GM12878 (cell line): ENCODE data around the gene COL18A1. TPM values are rescaled to one million over a fixed set of nuclear protein-coding genes. Genes with fewer than 3 reads are reported as not detected.

ENCODE experiments used
- ATAC-seq: fragments of 200-7000 bp; cut with Tn5 transposase; 3 replicates; pipeline ENCODE4 v1.9.1; 2020; ENCODE audit warnings: mild to moderate bottlenecking, moderate library complexity
- BruUV-seq: library from RNA; stranded (reverse); fragments of 400-500 nt; replicated peaks from 2 replicates; lab custom pipeline; 2021; lab: Mats Ljungman, UMichigan
- CTCF ChIA-PET: fragments of 300-600 bp; sonication (Branson Sonifier 250); formaldehyde crosslinking; extraction: SDS; loops from one replicate; lab custom pipeline; 2021; ENCODE audit warnings: inconsistent platforms; lab: Yijun Ruan, JAX
- POLR2A ChIA-PET: fragments of 350-600 bp; formaldehyde crosslinking; extraction: SDS; loops from one replicate; lab custom pipeline; 2021; ENCODE audit warnings: inconsistent platforms; lab: Charles Lee
- RAD21 ChIA-PET: fragments of 300-600 bp; sonication (Branson Sonifier 250); formaldehyde crosslinking; loops from one replicate; lab custom pipeline; 2023; ENCODE audit warnings: antibody characterized with exemption; ENCODE audit not compliant: unreplicated experiment; lab: Charles Lee
- SMC1A ChIA-PET: fragments of 300-600 bp; sonication (Branson Sonifier 250); formaldehyde crosslinking; loops from one replicate; lab custom pipeline; 2023; ENCODE audit not compliant: unreplicated experiment, uncharacterized antibody; lab: Charles Lee
- DNase-seq: peaks from one replicate; pipeline ENCODE4 v3.0.0-alpha.2; 2011; ENCODE audit warnings: low read depth, low spot score
- FAIRE-seq: peaks from 3 replicates; lab custom pipeline; 2011; peaks lifted over from hg19 to GRCh38; lab: Jason Lieb, UNC
- H2AFZ ChIP-seq: 2 replicates; pipeline ENCODE4 v1.6.0; 2011; ENCODE audit warnings: low read depth, low read length, control low read depth; ENCODE audit not compliant: control insufficient read depth
- H3K27ac ChIP-seq: 2 replicates; pipeline ENCODE4 v1.5.1; 2011; ENCODE audit warnings: control low read depth; ENCODE audit not compliant: control insufficient read depth, insufficient read depth
- H3K27me3 ChIP-seq, 2 experiments: replicated peaks in 1 of 2; 2 replicates each; pipeline versions ENCODE4 v1.6.0 to v1.6.1; 2011; ENCODE audit warnings: low read length in 1 of 2; ENCODE audit not compliant: control insufficient read depth in 2 of 2, insufficient read depth in 2 of 2
- H3K36me3 ChIP-seq, 2 experiments: 2 replicates each; pipeline ENCODE4 v1.5.1; 2011; ENCODE audit warnings: low read length in 1 of 2; ENCODE audit not compliant: control insufficient read depth in 2 of 2, insufficient read depth in 2 of 2
- H3K4me1 ChIP-seq: 2 replicates; pipeline ENCODE4 v1.6.1; 2011; ENCODE audit warnings: mild to moderate bottlenecking, low read length, moderate library complexity, mixed read lengths; ENCODE audit not compliant: control insufficient read depth, insufficient read depth
- H3K4me2 ChIP-seq: 2 replicates; pipeline ENCODE4 v1.6.0; 2011; ENCODE audit warnings: control low read depth; ENCODE audit not compliant: control insufficient read depth, insufficient read depth
- H3K4me3 ChIP-seq: fragments of 200-600 bp; sonication (generic); 2 replicates; pipeline ENCODE4 v1.5.1; 2016
- H3K79me2 ChIP-seq: 2 replicates; pipeline ENCODE4 v1.6.0; 2011; ENCODE audit warnings: low read length; ENCODE audit not compliant: control insufficient read depth, insufficient read depth
- H3K9ac ChIP-seq: 2 replicates; pipeline ENCODE4 v1.8.0; 2011; ENCODE audit warnings: low read length, control low read depth, mixed read lengths; ENCODE audit not compliant: control insufficient read depth, insufficient read depth
- H3K9me3 ChIP-seq: replicated peaks from 3 replicates; pipeline ENCODE4 v1.5.1; 2011; ENCODE audit warnings: mild to moderate bottlenecking, low read length; ENCODE audit not compliant: control insufficient read depth, insufficient read depth
- H4K20me1 ChIP-seq: 2 replicates; pipeline ENCODE4 v1.6.0; 2011; ENCODE audit not compliant: control insufficient read depth, insufficient read depth
- CHD2 ChIP-seq: IDR thresholded peaks from 2 replicates; pipeline ENCODE4 v1.6.1; 2011; ENCODE audit warnings: low read depth, low read length, improper control_type of control experiment, borderline replicate concordance
- FOXK2 ChIP-seq: fragments of 450-650 bp; IDR thresholded peaks from 2 replicates; pipeline ENCODE4 v1.6.1; 2017; ENCODE audit warnings: mild to moderate bottlenecking, moderate library complexity
- WRNIP1 ChIP-seq: IDR thresholded peaks from 2 replicates; pipeline ENCODE4 v1.6.1; 2011; ENCODE audit warnings: low read depth, low read length, improper control_type of control experiment, borderline replicate concordance
- WGBS: methylation state at CpG from one replicate; pipeline ENCODE4 v1.1.6; 2016; ENCODE audit warnings: low lambda C conversion rate; ENCODE audit not compliant: insufficient replicate concordance, insufficient coverage; ENCODE audit errors: missing lambda C conversion rate; 5-methylcytosine and 5-hydroxymethylcytosine counted together
- in situ Hi-C: fragments of 300-500 bp; cut with MboI; formaldehyde crosslinking; loops from 9 replicates; pipeline ENCODE4 v1.14.3; 2018; ENCODE audit warnings: mixed read lengths
- intact Hi-C: fragments of 100-400 bp; cut with micrococcal nuclease; formaldehyde crosslinking; loops from one replicate; pipeline ENCODE4 v1.14.2; 2022; ENCODE audit not compliant: unreplicated experiment
- polyA plus RNA-seq, 11 experiments: library from polyadenylated mRNA; depleted of rRNA in 4 of 11; unstranded in 6 of 11; stranded (reverse) in 5 of 11; fragments of >200 nt; fragmentation: Nextera tagmentation in 4 of 11; fragmentation: Illumina TruSeq in 1 of 11; extraction: Ambion mirVana in 4 of 11; extraction: Trizol in 1 of 11; gene quantifications; 1 replicate in 1 of 11; 2 replicates in 10 of 11; pipeline versions ENCODE4 v1.2.1 to v1.2.3, GENCODE V29; 2011 to 2016; ENCODE audit warnings: inconsistent platforms in 2 of 11, missing spikeins in 2 of 11, low read depth in 1 of 11
- total RNA-seq, 4 experiments: library from RNA; depleted of rRNA in 3 of 4; stranded (reverse); fragments of >200 nt in 3 of 4; fragmentation: Illumina TruSeq in 1 of 4; extraction: Trizol in 1 of 4; gene quantifications; 2 replicates each; pipeline versions ENCODE4 v1.2.1 to v1.2.3, GENCODE V29; 2013 to 2021
- TF ChIP-seq, protein P1 (sequence below): fragments of 450-650 bp; IDR thresholded peaks from 2 replicates; pipeline ENCODE4 v1.6.1; 2017; ENCODE audit warnings: mild to moderate bottlenecking, moderate library complexity
- TF ChIP-seq, protein P2 (sequence below): IDR thresholded peaks from 2 replicates; pipeline ENCODE4 v1.6.1; 2011; ENCODE audit warnings: mild to moderate bottlenecking, low read depth, low read length, moderate library complexity; ENCODE audit not compliant: insufficient replicate concordance

The COL18A1 gene
- total and polyA plus RNA-seq, 10 of the 15 experiments (the other 5 are each of a cell fraction or from before 2014, with no cell fraction given) = under 0.01 to 0.49 (median 0.09) TPM; not detected in 3

DNA sequence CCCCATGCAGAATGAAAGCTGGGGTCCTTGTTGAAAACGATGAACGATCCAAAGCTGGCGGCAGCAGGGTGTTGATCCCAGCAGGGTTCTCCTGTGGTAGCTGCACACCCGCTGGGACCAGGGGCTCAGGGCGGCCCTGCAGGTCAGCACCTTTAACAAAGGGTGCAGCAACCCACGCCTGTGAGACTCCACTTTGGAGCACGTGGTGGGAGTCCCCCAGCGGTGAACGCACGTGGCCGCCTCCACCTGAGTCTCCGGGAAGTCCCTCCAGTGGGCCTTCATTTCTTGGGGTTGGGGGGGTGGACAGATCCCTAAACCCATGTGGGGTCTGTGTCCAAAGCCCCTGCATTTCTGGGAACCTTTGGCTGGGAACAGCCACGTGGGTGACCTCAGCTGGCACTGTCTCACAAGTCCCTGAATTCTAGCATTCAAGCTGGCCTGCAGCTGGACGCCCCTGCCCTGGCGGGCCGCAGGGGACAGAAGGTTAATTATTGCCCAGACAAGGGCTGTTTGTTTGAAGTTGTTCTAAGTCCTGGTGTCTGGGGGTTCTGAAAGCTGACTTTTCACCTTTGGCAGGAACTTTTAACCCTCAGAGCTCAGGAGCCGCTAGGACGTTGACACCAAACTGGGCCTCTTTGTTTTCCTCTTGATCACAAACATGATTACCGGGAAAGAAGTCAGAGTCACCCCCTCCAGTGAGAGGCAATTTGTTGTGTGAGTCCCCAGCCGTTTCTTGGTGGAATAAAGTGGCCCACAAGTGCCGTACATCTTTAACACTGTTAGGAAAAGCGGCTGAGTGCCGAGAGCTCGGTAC is 64.5 kb downstream of the COL18A1 start (continued):
- TF ChIP-seq, protein P1, sequence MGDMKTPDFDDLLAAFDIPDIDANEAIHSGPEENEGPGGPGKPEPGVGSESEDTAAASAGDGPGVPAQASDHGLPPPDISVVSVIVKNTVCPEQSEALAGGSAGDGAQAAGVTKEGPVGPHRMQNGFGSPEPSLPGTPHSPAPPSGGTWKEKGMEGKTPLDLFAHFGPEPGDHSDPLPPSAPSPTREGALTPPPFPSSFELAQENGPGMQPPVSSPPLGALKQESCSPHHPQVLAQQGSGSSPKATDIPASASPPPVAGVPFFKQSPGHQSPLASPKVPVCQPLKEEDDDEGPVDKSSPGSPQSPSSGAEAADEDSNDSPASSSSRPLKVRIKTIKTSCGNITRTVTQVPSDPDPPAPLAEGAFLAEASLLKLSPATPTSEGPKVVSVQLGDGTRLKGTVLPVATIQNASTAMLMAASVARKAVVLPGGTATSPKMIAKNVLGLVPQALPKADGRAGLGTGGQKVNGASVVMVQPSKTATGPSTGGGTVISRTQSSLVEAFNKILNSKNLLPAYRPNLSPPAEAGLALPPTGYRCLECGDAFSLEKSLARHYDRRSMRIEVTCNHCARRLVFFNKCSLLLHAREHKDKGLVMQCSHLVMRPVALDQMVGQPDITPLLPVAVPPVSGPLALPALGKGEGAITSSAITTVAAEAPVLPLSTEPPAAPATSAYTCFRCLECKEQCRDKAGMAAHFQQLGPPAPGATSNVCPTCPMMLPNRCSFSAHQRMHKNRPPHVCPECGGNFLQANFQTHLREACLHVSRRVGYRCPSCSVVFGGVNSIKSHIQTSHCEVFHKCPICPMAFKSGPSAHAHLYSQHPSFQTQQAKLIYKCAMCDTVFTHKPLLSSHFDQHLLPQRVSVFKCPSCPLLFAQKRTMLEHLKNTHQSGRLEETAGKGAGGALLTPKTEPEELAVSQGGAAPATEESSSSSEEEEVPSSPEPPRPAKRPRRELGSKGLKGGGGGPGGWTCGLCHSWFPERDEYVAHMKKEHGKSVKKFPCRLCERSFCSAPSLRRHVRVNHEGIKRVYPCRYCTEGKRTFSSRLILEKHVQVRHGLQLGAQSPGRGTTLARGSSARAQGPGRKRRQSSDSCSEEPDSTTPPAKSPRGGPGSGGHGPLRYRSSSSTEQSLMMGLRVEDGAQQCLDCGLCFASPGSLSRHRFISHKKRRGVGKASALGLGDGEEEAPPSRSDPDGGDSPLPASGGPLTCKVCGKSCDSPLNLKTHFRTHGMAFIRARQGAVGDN = no peak
- no peak for TF ChIP-seq WRNIP1

DNA sequence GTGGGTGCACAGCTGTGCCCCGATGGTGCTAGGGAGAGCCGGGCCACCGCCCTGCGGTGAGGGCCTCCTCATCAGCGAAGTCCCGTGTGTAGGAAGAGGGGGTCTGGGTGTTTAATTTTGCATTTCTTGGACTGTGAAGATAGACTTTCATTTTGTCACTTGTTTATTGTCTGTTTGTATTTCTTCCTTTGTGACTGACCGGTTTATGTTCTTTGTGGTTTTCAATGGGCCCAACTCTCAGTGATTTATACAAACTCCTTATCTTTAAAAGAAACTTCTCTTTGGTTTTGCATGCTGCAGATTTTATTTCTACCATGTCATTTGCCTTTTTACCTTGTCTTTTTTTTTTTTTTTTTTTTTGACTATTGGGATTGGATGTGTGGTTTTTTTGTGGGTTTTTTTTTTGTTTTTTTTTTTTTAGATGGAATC is 65.1 kb downstream of the COL18A1 start:
- H2AFZ ChIP-seq = no peak overlapping the region
- ChIA-PET RAD21 (no interaction called here), CTCF (no interaction called here), SMC1A (no interaction called here), POLR2A (no interaction called here)
- no peaks in the 10 kb centered on the region for H3K4me1 ChIP-seq
- no peaks in the 10 kb centered on the region for H3K36me3 ChIP-seq
- H3K4me2 ChIP-seq = no peak overlapping the region
- H3K27me3 ChIP-seq = no peaks in the 10 kb centered on the region
- H3K9me3 ChIP-seq = no peaks in the 10 kb centered on the region; the same call in 2 of the 3 replicates
- DNase-seq = no peak
- in situ Hi-C loops (loop anchor here (25.0 kb wide), 1 partner anchor 342 kb away; no protein-coding TSS in a partner anchor), intact Hi-C loops (loop anchor here (10.0 kb wide), 2 partner anchors 75 to 355 kb away; partner anchors contain the start of gene SLC19A1)
- no peak overlapping the region for H3K9ac ChIP-seq
- H3K79me2 ChIP-seq = no peaks in the 10 kb centered on the region
- no peaks in the 10 kb centered on the region for H4K20me1 ChIP-seq
- WGBS = 58% methylated on average over 7 of the region's 7 CpGs
- ATAC-seq = no peak
- FAIRE-seq = no peak
- BruUV-seq = no TSS peak
- no peak overlapping the region for H3K4me3 ChIP-seq
- TF ChIP-seq, protein P2, sequence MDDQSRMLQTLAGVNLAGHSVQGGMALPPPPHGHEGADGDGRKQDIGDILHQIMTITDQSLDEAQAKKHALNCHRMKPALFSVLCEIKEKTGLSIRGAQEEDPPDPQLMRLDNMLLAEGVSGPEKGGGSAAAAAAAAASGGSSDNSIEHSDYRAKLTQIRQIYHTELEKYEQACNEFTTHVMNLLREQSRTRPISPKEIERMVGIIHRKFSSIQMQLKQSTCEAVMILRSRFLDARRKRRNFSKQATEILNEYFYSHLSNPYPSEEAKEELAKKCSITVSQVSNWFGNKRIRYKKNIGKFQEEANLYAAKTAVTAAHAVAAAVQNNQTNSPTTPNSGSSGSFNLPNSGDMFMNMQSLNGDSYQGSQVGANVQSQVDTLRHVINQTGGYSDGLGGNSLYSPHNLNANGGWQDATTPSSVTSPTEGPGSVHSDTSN = no peak
- TF ChIP-seq FOXK2 = no peak
- TF ChIP-seq CHD2 = no peak
- TF ChIP-seq, all 136 proteins: peak for 0
- H3K27ac ChIP-seq = no peak overlapping the region
